ENCODE measurements around the gene TPRX2. TPM values are rescaled to one million over a fixed set of nuclear protein-coding genes. Genes with fewer than 3 reads are reported as not detected.

Gene TPRX2
- total and polyA plus RNA-seq, 2 of the 8 experiments (the other 6 are each of a cell fraction or from before 2014, with no cell fraction given): not detected

DNA sequence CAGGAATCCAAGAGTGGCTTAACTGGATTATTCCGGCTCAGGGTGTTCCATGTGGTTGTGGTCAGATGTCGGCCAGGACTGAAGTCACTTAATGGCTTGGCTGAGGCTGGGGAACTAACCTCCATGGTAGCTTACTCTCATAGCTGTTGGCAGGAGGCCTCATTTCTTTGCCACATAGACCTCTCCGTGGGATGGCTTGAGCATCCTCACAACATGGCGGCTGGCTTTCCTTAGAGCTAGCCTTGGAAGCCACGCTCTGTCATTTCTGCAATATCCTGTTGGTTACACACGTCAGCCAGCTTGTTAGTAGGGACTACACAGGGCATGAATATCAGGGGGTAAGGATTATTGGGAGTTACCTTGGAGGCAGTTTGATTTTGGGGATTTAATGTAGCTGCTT, 32.2 kb upstream of the TPRX2 start:
- Histone ChIP-seq H4K20me1 (replicated peaks in 1 of 2; ENCODE audit: control insufficient read depth in 1 of 2, insufficient read depth in 2 of 2, low read length in 2 of 2) (no peaks in the 10 kb centered on the region), H3K36me3 (ENCODE audit: control insufficient read depth in 2 of 4, insufficient read depth in 4 of 4, low read length in 3 of 4) (no peaks in the 10 kb centered on the region), H3K56ac (replicated peaks; ENCODE audit: insufficient read length, low read depth, low read length) (no peak overlapping the region), H2BK15ac (ENCODE audit: low read length) (no peak overlapping the region), H3K18ac (ENCODE audit: extremely low read depth, low read length) (no peak overlapping the region), H3K14ac (ENCODE audit: insufficient read length) (no peak overlapping the region), H2BK5ac (ENCODE audit: low read depth, low read length) (no peak overlapping the region), H3K4ac (replicated peaks; ENCODE audit: insufficient read length, low read depth, low read length) (no peak overlapping the region), H4K5ac (ENCODE audit: insufficient read length, low read depth, low read length) (no peak overlapping the region), H2BK20ac (ENCODE audit: low read length) (no peak overlapping the region), H3K23ac (ENCODE audit: insufficient read length) (no peak overlapping the region), H3K23me2 (ENCODE audit: low read depth, low read length) (no peaks in the 10 kb centered on the region), H2AFZ (ENCODE audit: low read length) (no peak overlapping the region), H2BK120ac (replicated peaks; ENCODE audit: low read depth, low read length) (no peak overlapping the region), H3K79me1 (ENCODE audit: low read depth, low read length) (no peaks in the 10 kb centered on the region), H2BK12ac (ENCODE audit: low read depth, low read length) (no peak overlapping the region), H4K8ac (ENCODE audit: extremely low read depth, insufficient read depth, low read length) (peak overlapping the region; percentile 45; the same call in 1 of the 2 replicates), H3K27ac (ENCODE audit: low read depth, low read length) (no peak overlapping the region), H3K9me3 (ENCODE audit: insufficient read depth in 2 of 2, low read depth in 1 of 2, low read length in 1 of 2) (no peaks in the 10 kb centered on the region), H3K9ac (replicated peaks in 1 of 4; ENCODE audit: extremely low read depth in 1 of 4, low read depth in 3 of 4, low read length in 3 of 4) (no peak overlapping the region), H2AK5ac (ENCODE audit: low read depth, low read length) (no peak overlapping the region), H3K4me1 (replicated peaks in 1 of 4; ENCODE audit: control insufficient read depth in 3 of 4, insufficient read depth in 4 of 4, low read length in 3 of 4) (peaks cover 3 to 6% (median 4%) of the 10 kb centered on the region in 4 experiments; a peak in 6 of 7 replicates), H3K4me2 (ENCODE audit: insufficient read depth in 1 of 2, low read depth in 2 of 2, low read length in 2 of 2) (no peak overlapping the region), H4K91ac (replicated peaks; ENCODE audit: insufficient read length, low read length) (no peak overlapping the region), H3K79me2 (ENCODE audit: control insufficient read depth in 1 of 2, insufficient read depth in 2 of 2, low read length in 2 of 2) (no peaks in the 10 kb centered on the region; a peak in 1 of 4 replicates), H3K27me3 (replicated peaks in 1 of 4; ENCODE audit: control insufficient read depth in 3 of 4, extremely low read depth in 1 of 4, insufficient read depth in 3 of 4, low read length in 3 of 4) (no peaks in the 10 kb centered on the region), H3K4me3 (ENCODE audit: extremely low read depth in 1 of 4, insufficient read depth in 2 of 4, low read depth in 3 of 4, low read length in 4 of 4) (no peak overlapping the region)
- DNase-seq (ENCODE audit: low read depth in 1 of 2, low spot score in 2 of 2) (no peak), FAIRE-seq (no peak)
- ChIA-PET CTCF (ENCODE audit: partially characterized antibody) (interaction anchor here (0.6 to 2.5 kb wide), 12 partner anchors 9 to 679 kb away, joined by 3 to 8 read pairs (median 4); no protein-coding TSS in a partner anchor), POLR2A (ENCODE audit: partially characterized antibody) (interaction anchor here (0.8 to 1.2 kb wide), 2 partner anchors 23 to 67 kb away, joined by 3 read pairs; no protein-coding TSS in a partner anchor)
- TF ChIP-seq JUND (IDR thresholded peaks at IDR 0.05; ENCODE audit: low read length): no peak
- 78% methylated on average over 6 of the region's 6 CpGs; no CpG with 5 or more reads in 1 of the 2 experiments for WGBS, 2 experiments (ENCODE audit: extremely low coverage in 1 of 2, insufficient coverage in 1 of 2, insufficient read length in 1 of 2, insufficient replicate concordance in 2 of 2, low coverage in 1 of 2, low lambda C conversion rate in 2 of 2, missing lambda C conversion rate in 1 of 2)

Measured in H1 (cell line).